Purkinje cell (primary cell): Measurements from ENCODE around the gene DNAH10. TPM values are rescaled to one million over a fixed set of nuclear protein-coding genes. Genes with fewer than 3 reads are reported as not detected.

Source experiments
- polyA plus RNA-seq: library from polyadenylated mRNA; unstranded; fragments of >200 nt; fragmentation: Nextera tagmentation; gene quantifications from 2 replicates; pipeline ENCODE4 v1.2.1, GENCODE V29; 2014

The DNAH10 gene
- polyA plus RNA-seq: 1.8 TPM in 2 replicates

GRCh38 chr12:123761841-123762714 is at the start of gene DNAH10:
Gene DNAH10, plus strand, starts transcription at chr12:123762301. Its CDS starts 36 bp downstream, at chr12:123762337.

GRCh38 chr12:123972457-123973401 is 210.6 kb downstream of the DNAH10 start, which contains the start of the genes CCDC92 and ZNF664:
Gene CCDC92, minus strand, starts transcription at chr12:123972831. Its CDS starts 28,526 bp downstream, at chr12:123944305.
Gene ZNF664, plus strand, starts transcription at chr12:123973215. Its CDS starts 38,930 bp downstream, at chr12:124012145.

Other genes starting within 250 kb of the DNAH10 start
- 0.50 and 6.8 TPM in 2 replicates for gene RILPL1, start 228.6 kb upstream of the DNAH10 start, polyA plus RNA-seq
- gene TMED2, start 177.7 kb upstream of the DNAH10 start, polyA plus RNA-seq: 121 and 146 TPM in 2 replicates
- gene DDX55, start 160.2 kb upstream of the DNAH10 start, polyA plus RNA-seq: 5.2 and 11.7 TPM in 2 replicates
- gene EIF2B1, start 128.6 kb upstream of the DNAH10 start, polyA plus RNA-seq: 17.0 and 17.3 TPM in 2 replicates
- 13.9 and 17.2 TPM in 2 replicates for gene GTF2H3, start 128.5 kb upstream of the DNAH10 start, polyA plus RNA-seq
- 0.98 and 2.4 TPM in 2 replicates for gene TCTN2, start 91.2 kb upstream of the DNAH10 start, polyA plus RNA-seq
- 2.9 and 8.4 TPM in 2 replicates for gene ATP6V0A2, start 49.9 kb upstream of the DNAH10 start, polyA plus RNA-seq
- gene CCDC92, start 210.5 kb downstream of the DNAH10 start, polyA plus RNA-seq: 54.8 and 78.4 TPM in 2 replicates
- gene ZNF664, start 210.9 kb downstream of the DNAH10 start, polyA plus RNA-seq: 15.0 and 17.5 TPM in 2 replicates